Stomach (tissue), 9 donors: ENCODE data around the gene RINL. TPM values are rescaled to one million over a fixed set of nuclear protein-coding genes. Genes with fewer than 3 reads are reported as not detected.

Experiments used
- DNase-seq, 2 donors: peaks; one replicate each; pipeline versions ENCODE4 v3.0.0 to v3.0.0-alpha.2; 2013 to 2019
- H3K27ac ChIP-seq, 5 donors: fragments of 200-600 bp in 4 of 5; sonication (generic) in 4 of 5; one replicate each; pipeline ENCODE4 v1.5.1; 2013 to 2019; ENCODE audit warnings: mild to moderate bottlenecking in 1 of 5, moderate library complexity in 1 of 5
- H3K27me3 ChIP-seq, 3 donors: fragments of 200-600 bp; sonication (generic); one replicate each; pipeline ENCODE4 v1.5.1; 2017 to 2019; ENCODE audit warnings: mixed run types in 1 of 3
- H3K36me3 ChIP-seq, 4 donors: fragments of 200-600 bp; sonication (generic); 1 replicate in 3 of 4; 2 replicates in 1 of 4; pipeline ENCODE4 v1.5.1; 2016 to 2019
- H3K4me1 ChIP-seq, 4 donors: fragments of 200-600 bp; sonication (generic); one replicate each; pipeline ENCODE4 v1.5.1; 2016 to 2019
- H3K4me3 ChIP-seq, 4 donors: fragments of 200-600 bp; sonication (generic) in 3 of 4; one replicate each; pipeline ENCODE4 v1.5.1; 2016 to 2019; ENCODE audit warnings: mild to moderate bottlenecking in 1 of 4
- H3K9me3 ChIP-seq, 4 donors: fragments of 200-600 bp; sonication (generic); one replicate each; pipeline ENCODE4 v1.5.1; 2016 to 2019
- CTCF ChIP-seq, 7 experiments: fragments of 450-650 bp in 4 of 7; fragments of 200-600 bp in 3 of 7; sonication (generic) in 3 of 7; IDR thresholded peaks; one replicate each; pipeline ENCODE4 v1.5.1; 2016 to 2019; ENCODE audit warnings: antibody characterized with exemption in 7 of 7, control low read depth in 2 of 7, mild to moderate bottlenecking in 1 of 7
- EP300 ChIP-seq: sonication (generic); formaldehyde crosslinking; IDR thresholded peaks from one replicate; pipeline ENCODE4 v1.6.1; 2017; ENCODE audit warnings: antibody characterized with exemption
- POLR2A ChIP-seq, 4 donors: fragments of 450-650 bp; IDR thresholded peaks; one replicate each; pipeline ENCODE4 v1.6.1; 2016; ENCODE audit warnings: antibody characterized with exemption in 4 of 4, control low read depth in 2 of 4, mild to moderate bottlenecking in 1 of 4, moderate library complexity in 1 of 4
- POLR2AphosphoS5 ChIP-seq, 3 donors: sonication (generic); formaldehyde crosslinking; IDR thresholded peaks; one replicate each; pipeline ENCODE4 v1.6.1; 2016; ENCODE audit warnings: antibody characterized with exemption in 3 of 3
- WGBS, 5 donors: extraction: QIAGEN DNeasy Blood & Tissue Kit in 3 of 5; methylation state at CpG; one replicate each; pipeline versions ENCODE4 v1.1.5 to v1.1.7; 2013 to 2018; 5-methylcytosine and 5-hydroxymethylcytosine counted together
- intact Hi-C: fragments of 100-400 bp; cut with DNase I; formaldehyde crosslinking; loops from one replicate; pipeline ENCODE4 v1.15.1; 2023; ENCODE audit warnings: low total_unique reads
- polyA plus RNA-seq, 3 donors: library from polyadenylated mRNA; stranded (reverse); fragments of 200-250 nt; gene quantifications; one replicate each; pipeline ENCODE4 v1.2.3, GENCODE V29; 2013
- total RNA-seq, 5 donors: library from RNA; depleted of rRNA; stranded (reverse); fragments of >200 nt; gene quantifications; one replicate each; pipeline versions ENCODE4 v1.1.0 to v1.2.3, GENCODE V29; 2014 to 2016
- donor health status: healthy with polysubstance abuse.
- donor health status: Bipolar disorder and iron deficiency.
- donor health status: healthy.

Gene RINL
- total and polyA plus RNA-seq, 8 donors: 1.8 to 10.0 (median 6.9) TPM; not detected in 1

DNA sequence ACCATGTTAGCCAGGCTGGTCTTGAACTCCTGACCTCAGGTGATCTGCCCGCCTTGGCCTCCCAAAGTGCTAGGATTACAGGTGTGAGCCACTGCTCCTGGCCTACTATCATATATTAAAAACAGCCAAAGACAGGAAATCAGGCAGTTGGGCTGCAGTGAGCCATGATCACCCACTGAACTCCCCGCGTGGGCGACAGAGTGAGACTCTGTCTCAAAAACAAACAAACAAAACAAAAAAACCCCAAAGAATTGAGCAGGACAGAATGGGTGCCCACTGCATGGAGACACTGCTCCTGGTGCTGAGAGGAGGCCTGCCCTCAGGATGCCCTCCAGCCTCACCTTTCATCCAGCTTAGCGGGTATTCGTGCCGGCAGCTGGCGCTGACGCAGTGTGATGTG is 5.2 kb upstream of the RINL start:
- H3K36me3 ChIP-seq: peaks cover 19 to 77% (median 67%) of the 10 kb centered on the region in 4 donors
- 88 to 97% (median 95%) methylated on average over 9 of the region's 9 CpGs for WGBS, 5 donors
- peaks cover 5 to 13% (median 7%) of the 10 kb centered on the region in 4 donors for H3K4me1 ChIP-seq
- no peak overlapping the region for H3K4me3 ChIP-seq
- intact Hi-C loops: no loop called here
- H3K27me3 ChIP-seq: no peaks in the 10 kb centered on the region
- no peak overlapping the region for H3K27ac ChIP-seq
- no peak for DNase-seq
- H3K9me3 ChIP-seq: no peaks in the 10 kb centered on the region
- TF ChIP-seq POLR2A (IDR thresholded peaks at IDR 0.05) (no peak), EP300 (no peak), POLR2AphosphoS5 (IDR thresholded peaks at IDR 0.05) (no peak), CTCF (IDR thresholded peaks at IDR 0.05) (no peak)

- H3K27me3 ChIP-seq: no peaks in the 10 kb centered on the region
- peaks cover 16 to 67% (median 55%) of the 10 kb centered on the region in 4 donors for H3K36me3 ChIP-seq
- WGBS, 5 donors: 88 to 94% (median 91%) methylated on average over 13 to 19 of the region's 19 CpGs
- intact Hi-C loops: no loop called here
- no peak overlapping the region for H3K4me3 ChIP-seq
- TF ChIP-seq POLR2A (IDR thresholded peaks at IDR 0.05) (no peak), POLR2AphosphoS5 (IDR thresholded peaks at IDR 0.05) (no peak), EP300 (no peak), CTCF (IDR thresholded peaks at IDR 0.05) (no peak)
- DNase-seq: no peak
- peaks cover 5 to 21% (median 13%) of the 10 kb centered on the region in 4 donors for H3K4me1 ChIP-seq
- H3K9me3 ChIP-seq: no peaks in the 10 kb centered on the region
- no peak overlapping the region for H3K27ac ChIP-seq
Observed at GRCh38 chr19:38880882-38881609, 3.0 kb upstream of the RINL start.

- H3K4me3 ChIP-seq: no peak overlapping the region
- no peaks in the 10 kb centered on the region for H3K9me3 ChIP-seq
- intact Hi-C loops: no loop called here
- H3K4me1 ChIP-seq: peaks cover 4 to 21% (median 13%) of the 10 kb centered on the region in 4 donors
- TF ChIP-seq CTCF (IDR thresholded peaks at IDR 0.05): no peak
- TF ChIP-seq EP300: no peak
- TF ChIP-seq POLR2A (IDR thresholded peaks at IDR 0.05): no peak
- TF ChIP-seq POLR2AphosphoS5 (IDR thresholded peaks at IDR 0.05): no peak
- 91 to 94% (median 94%) methylated on average over 16 to 19 of the region's 19 CpGs for WGBS, 5 donors
- H3K36me3 ChIP-seq: peaks cover 16 to 62% (median 55%) of the 10 kb centered on the region in 4 donors
- DNase-seq: no peak
- H3K27ac ChIP-seq: no peak overlapping the region
- no peaks in the 10 kb centered on the region for H3K27me3 ChIP-seq
Observed at GRCh38 chr19:38880076-38880881, 2.2 kb upstream of the RINL start.

DNA sequence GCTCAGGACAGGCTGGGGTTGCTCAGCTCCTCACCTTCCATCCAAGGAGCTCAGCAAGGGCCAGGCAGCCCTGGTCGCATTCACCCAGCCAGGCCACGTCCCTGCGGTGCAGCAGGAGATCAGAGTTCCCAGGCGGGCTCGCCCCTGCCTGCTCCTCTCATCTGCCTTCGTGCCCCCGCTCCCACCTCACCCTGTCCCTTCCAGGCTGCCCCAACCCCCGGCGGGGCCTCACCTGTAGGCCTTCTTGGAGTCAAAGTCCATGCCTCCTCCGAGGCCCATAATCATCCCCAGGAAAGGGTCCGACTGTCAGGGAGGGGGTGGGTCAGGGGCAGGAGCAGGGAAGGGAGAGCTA is 1.3 kb upstream of the RINL start:
- WGBS, 5 donors: 77 to 90% (median 83%) methylated on average over 11 of the region's 11 CpGs
- H3K4me1 ChIP-seq: peaks cover 4 to 21% (median 13%) of the 10 kb centered on the region in 4 donors
- H3K36me3 ChIP-seq: peaks cover 16 to 58% (median 52%) of the 10 kb centered on the region in 4 donors
- H3K27ac ChIP-seq: peak overlapping the region in 1 of 5 donors; percentile 81
- no peaks in the 10 kb centered on the region for H3K27me3 ChIP-seq
- H3K9me3 ChIP-seq: no peaks in the 10 kb centered on the region
- H3K4me3 ChIP-seq: no peak overlapping the region
- TF ChIP-seq EP300 (no peak), POLR2A (IDR thresholded peaks at IDR 0.05) (no peak), CTCF (IDR thresholded peaks at IDR 0.05) (no peak), POLR2AphosphoS5 (IDR thresholded peaks at IDR 0.05) (no peak)
- no peak for DNase-seq
- intact Hi-C loops: no loop called here
